ENCODE results near the gene DPP10. TPM values are rescaled to one million over a fixed set of nuclear protein-coding genes. Genes with fewer than 3 reads are reported as not detected.

Gene DPP10
- total and polyA plus RNA-seq, 2 of the 13 experiments (the other 11 are each of a cell fraction or from before 2014, with no cell fraction given) = 0.95 to 1.7 TPM

DNA sequence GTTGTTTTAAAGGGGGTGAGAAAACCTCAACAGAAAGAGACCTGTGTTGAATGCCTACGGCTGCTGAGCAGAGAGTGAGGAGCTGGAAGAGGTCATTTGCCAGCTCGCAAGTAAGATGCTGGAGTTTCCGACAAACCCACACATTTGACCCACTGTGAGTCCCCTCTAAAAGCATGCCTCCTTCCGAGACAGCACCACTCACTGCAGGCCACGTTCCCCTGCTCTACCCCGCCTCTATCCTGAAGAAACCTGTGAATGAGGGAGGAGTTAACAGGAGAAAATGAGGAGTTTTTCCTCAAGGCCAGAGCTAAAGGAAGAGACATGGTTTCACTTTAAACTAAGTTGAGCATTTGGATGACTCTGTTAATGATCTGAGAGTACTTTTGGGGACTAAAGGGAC is 188.7 kb downstream of the DPP10 start:
- DNase-seq (ENCODE audit: low spot score) (no peak), ATAC-seq (no peak), FAIRE-seq (no peak)
- 25% methylated on average over 6 of the region's 6 CpGs for WGBS (ENCODE audit: low lambda C conversion rate)
- H3K4me1 ChIP-seq (ENCODE audit: insufficient read depth, low read length) = no peaks in the 10 kb centered on the region
- no peak overlapping the region for H3K4me2 ChIP-seq (ENCODE audit: low read depth, low read length)
- no peak overlapping the region for H3K9ac ChIP-seq (ENCODE audit: insufficient read depth, low read depth, low read length)
- CTCF ChIA-PET (ENCODE audit: low intra/inter-chr PET ratio, low total read pairs) = no interaction called here
- no peak for TF ChIP-seq TBX2 (CRISPR knock-in tag; IDR thresholded peaks at IDR 0.05; ENCODE audit: borderline replicate concordance)
- TF ChIP-seq NR2F6 (IDR thresholded peaks at IDR 0.05) = no peak
- TF ChIP-seq NR2F6 (CRISPR knock-in tag; IDR thresholded peaks at IDR 0.05) = no peak
- no peak for TF ChIP-seq ZNF674 (CRISPR knock-in tag; IDR thresholded peaks at IDR 0.05; ENCODE audit: low read depth)
- no peak for TF ChIP-seq NR3C1 (CRISPR knock-in tag; IDR thresholded peaks at IDR 0.05)
- TF ChIP-seq NCOR1 (IDR thresholded peaks at IDR 0.05; ENCODE audit: borderline replicate concordance, low read length) = no peak
- no peak for TF ChIP-seq RARG (CRISPR knock-in tag; IDR thresholded peaks at IDR 0.05; ENCODE audit: low read depth)
- TF ChIP-seq ZFP37 (CRISPR knock-in tag; IDR thresholded peaks at IDR 0.05; ENCODE audit: borderline replicate concordance) = no peak
- no peak for TF ChIP-seq ZBTB7B (CRISPR knock-in tag; IDR thresholded peaks at IDR 0.05)
- TF ChIP-seq NCOA5 (CRISPR knock-in tag; IDR thresholded peaks at IDR 0.05) = no peak
- TF ChIP-seq ELF3 (CRISPR knock-in tag; IDR thresholded peaks at IDR 0.05) = no peak
- TF ChIP-seq, protein P1, sequence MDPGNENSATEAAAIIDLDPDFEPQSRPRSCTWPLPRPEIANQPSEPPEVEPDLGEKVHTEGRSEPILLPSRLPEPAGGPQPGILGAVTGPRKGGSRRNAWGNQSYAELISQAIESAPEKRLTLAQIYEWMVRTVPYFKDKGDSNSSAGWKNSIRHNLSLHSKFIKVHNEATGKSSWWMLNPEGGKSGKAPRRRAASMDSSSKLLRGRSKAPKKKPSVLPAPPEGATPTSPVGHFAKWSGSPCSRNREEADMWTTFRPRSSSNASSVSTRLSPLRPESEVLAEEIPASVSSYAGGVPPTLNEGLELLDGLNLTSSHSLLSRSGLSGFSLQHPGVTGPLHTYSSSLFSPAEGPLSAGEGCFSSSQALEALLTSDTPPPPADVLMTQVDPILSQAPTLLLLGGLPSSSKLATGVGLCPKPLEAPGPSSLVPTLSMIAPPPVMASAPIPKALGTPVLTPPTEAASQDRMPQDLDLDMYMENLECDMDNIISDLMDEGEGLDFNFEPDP (CRISPR knock-in tag; conservative IDR thresholded peaks at IDR 0.05) = no peak
- POLR2A ChIA-PET = no interaction called here
- H4K20me1 ChIP-seq (ENCODE audit: insufficient read depth, low read length) = no peaks in the 10 kb centered on the region
- in situ Hi-C loops (cut with HindIII; ENCODE audit: extremely low pct_ligation_motif_present, low pct_unique_long_range_greater_than_20kb) = no loop called here
- no peaks in the 10 kb centered on the region for H3K36me3 ChIP-seq (replicated peaks in 1 of 2; ENCODE audit: control insufficient read depth in 1 of 2, insufficient read depth in 2 of 2, low read length in 2 of 2)
- H3K27ac ChIP-seq (ENCODE audit: extremely low read length, insufficient read depth, low read length) = no peak overlapping the region
- H3K9me3 ChIP-seq (ENCODE audit: low read length) = no peaks in the 10 kb centered on the region
- no peak overlapping the region for H2AFZ ChIP-seq (ENCODE audit: low read length)
- peaks cover 0 to 1% of the 10 kb centered on the region in 2 experiments; a peak in 1 of 5 replicates for H3K27me3 ChIP-seq (ENCODE audit: control insufficient read depth in 1 of 2, insufficient read depth in 2 of 2, low read length in 2 of 2)
- BruUV-seq (replicated peaks) = no TSS peak
- no peak overlapping the region for H3K4me3 ChIP-seq (replicated peaks in 1 of 3; ENCODE audit: insufficient read depth in 1 of 3, low read depth in 2 of 3, low read length in 3 of 3)
- no peaks in the 10 kb centered on the region for H3K79me2 ChIP-seq (ENCODE audit: insufficient read depth, low read length)
- intact Hi-C loops (cut with micrococcal nuclease; ENCODE audit: unreplicated experiment) = no loop called here

All from HepG2 (cell line).